SU-DHL-6 (cell line): ENCODE data around the gene RAB1A.

ENCODE experiments used
- CTCF ChIP-seq: fragments of 200-600 bp; sonication (generic); IDR thresholded peaks from one replicate; pipeline ENCODE4 v1.5.1; 2017; ENCODE audit warnings: antibody characterized with exemption, mild to moderate bottlenecking, low read length, moderate library complexity; ENCODE audit not compliant: insufficient read depth, poor library complexity, severe bottlenecking
- EZH2phosphoT487 ChIP-seq: fragments of 200-600 bp; sonication (generic), shearing (Covaris generic); conservative IDR thresholded peaks from 2 replicates; pipeline ENCODE4 v1.6.1; 2018; ENCODE audit warnings: mild to moderate bottlenecking, antibody characterized with exemption, low read length, moderate library complexity, mixed read lengths

- peak; percentile 26 for TF ChIP-seq CTCF
- no peak for TF ChIP-seq EZH2phosphoT487
Observed at GRCh38 chr2:65071499-65072180, 58.3 kb downstream of the RAB1A start.
